HuH-7 (cell line): ENCODE measurements around the gene TREM2.
A peak's percentile ranks its signal among the peaks of the same experiment; 100 is the strongest.
"Not testable (repeated sequence)": the region's sequence is repeated elsewhere in the genome, so short reads cannot be mapped to it uniquely, and the experiment has no call there.

Experiments
- DNase-seq: peaks from one replicate; pipeline ENCODE4 v3.0.0; 2011; ENCODE audit warnings: low spot score

The TREM2 gene

DNA sequence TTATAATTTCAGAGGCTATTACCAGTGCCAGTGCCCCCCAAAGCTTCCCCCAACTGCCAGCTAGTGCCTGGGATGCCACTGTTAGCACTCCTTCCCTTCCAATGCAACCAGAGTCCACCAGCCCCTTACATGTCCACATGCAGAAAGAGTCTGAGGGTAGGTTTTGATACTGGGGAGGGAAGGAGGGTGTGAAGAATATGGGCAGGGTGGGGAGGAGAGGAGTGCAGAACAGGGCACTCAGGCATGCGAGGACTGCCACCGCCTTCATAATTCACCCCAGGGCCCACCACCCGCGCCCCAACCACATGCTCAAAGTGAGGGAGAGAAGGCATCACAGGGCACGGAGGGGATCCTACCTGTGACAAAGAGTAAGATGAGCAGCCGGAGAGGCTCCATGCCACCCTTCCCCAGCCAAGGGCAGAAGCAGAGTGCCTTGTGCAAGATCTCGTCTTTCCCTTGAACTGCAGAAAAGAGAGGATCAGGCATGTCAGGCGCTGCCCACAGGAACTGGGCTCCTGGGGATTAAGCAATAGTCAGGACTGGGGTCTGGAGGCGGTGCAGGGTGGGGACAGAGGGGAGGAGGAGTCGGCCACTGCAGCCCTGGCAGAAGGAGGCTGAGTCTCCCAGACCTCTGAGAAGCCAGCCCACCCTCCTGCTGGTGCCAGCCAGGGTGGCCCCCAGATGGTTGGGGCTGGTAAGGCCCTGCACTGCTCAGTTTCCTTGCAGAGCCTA, at the start of gene TREM2:
Gene TREM2, minus strand, starts transcription at position 430 of the 732 bp plus-strand sequence. Its CDS starts 34 bp downstream, at position 396.
- DNase-seq, result no peak

- DNase-seq, result no peak
Observed at GRCh38 chr6:41209547-41210320, 46.8 kb upstream of the TREM2 start.

GRCh38 chr6:41208439-41209106, 45.7 kb upstream of the TREM2 start:
- DNase-seq, result no peak

DNA sequence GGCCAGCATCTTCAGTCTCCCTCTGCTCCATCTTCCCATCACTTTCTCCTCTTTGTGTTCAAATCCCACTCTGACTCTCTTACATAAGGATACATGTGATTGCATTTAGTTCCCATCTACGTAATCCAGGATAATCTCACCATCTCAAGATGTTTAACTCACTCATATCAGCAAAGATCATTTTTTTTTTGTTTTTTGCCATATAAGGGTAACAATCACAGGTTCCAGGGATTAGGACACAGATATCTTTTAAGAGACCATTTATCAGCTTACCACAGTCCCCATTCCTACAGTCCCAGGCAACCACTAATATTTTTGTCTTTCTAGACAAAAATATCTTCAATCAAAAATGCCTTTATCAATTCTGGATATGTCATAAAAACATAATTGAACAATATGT, 41.2 kb upstream of the TREM2 start:
- no peak for DNase-seq

GRCh38 chr6:41201764-41202173, 38.9 kb upstream of the TREM2 start:
- DNase-seq, result no peak

DNA sequence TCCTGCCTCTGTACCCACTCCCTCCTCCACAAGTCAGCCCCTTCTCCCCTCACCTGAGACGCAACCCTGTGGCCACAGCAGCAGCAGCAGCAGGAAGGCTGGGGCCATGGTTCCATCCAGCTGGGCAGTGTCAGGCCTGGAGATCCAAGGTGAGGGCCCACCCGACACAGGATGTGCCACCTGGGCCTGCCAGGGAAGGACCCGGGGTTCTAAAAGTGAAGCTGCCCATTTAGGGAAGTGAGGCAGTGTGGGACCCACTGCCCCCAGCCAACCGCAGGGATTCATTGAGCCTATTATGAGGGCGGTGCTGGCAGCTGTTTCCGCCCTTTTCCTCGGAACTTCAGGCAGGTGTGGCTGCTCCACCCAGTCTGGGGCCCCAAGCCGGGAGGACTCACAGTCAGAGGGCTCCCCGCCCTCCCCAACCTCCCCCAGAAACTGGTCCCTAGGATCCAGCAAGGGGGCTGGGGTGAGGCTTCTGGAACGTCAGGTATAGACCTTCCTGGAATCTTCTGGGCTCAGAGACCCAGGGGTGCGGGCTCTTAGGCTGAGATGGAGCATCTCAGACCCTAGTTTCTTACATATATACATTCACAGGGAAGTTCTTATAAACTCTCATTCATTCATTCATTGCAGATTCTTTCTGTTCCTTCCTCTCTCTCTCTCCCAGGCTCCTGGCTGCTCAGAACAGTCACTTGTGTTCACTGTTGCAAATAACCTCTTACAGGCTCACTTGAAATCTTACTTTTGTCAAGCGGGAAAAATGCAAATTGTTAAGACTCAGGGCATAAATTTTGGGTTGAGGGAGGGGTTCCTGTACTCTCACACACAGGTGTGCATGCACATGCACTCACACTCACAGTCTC, 38.2 kb upstream of the TREM2 start, which contains the start of gene TREML2:
Gene TREML2, minus strand, starts transcription at position 249 of the 863 bp plus-strand sequence. Its CDS starts 141 bp downstream, at position 108.
- DNase-seq, result no peak

GRCh38 chr6:41200296-41200900, 37.5 kb upstream of the TREM2 start:
- DNase-seq, result no peak

DNA sequence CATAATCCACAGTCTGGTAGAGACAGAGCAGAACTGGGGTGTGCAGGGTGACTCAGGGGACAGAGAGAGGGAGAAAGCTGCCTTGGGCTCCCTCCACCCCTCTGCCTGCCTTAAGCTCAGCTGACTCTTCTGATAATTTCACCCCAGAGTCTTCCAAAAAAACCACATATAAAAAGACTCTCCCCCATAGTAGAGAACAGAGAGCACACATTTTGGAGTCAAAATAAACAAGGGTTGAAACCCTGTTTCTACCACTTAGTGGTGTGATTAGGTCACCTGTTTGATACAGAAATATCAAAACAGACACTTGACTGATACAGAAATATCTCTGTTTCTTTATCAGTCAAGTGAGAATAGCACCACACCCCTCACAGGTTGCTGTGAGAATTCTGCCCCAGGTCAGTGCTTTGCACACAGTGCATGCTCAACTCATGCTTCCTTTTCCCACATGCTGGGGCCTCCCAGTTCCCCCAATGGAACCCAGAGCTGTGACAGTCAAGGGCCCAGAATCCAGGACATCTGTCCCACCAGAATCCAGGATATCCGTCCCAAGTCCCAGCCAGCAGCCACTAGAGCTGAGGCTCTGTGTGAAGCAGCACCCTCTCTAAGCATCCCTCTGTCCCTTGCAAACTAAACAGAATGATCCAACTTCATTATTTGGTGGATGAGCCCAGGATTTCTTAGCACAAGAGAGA, 36.8 kb upstream of the TREM2 start:
- DNase-seq, result no peak

DNA sequence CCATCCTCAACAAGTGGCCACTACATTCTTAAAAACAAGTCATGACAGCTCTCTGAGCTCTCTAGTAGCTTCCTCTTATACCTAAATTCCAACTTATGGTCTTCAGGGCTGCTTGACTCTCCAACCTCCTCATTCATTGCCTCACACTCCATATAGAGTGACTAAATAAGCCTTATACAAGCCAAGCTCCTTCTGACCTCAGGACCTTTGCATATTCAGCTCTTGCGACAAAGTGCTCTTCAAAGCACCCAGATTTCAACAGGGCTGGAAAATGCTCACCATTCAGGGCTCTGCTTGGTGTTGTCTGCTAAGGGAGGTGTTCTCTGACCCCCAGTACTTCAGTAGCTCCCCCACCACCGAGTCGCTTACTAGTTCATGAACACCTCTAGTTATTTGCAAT, 34.3 kb upstream of the TREM2 start:
- no peak for DNase-seq

DNA sequence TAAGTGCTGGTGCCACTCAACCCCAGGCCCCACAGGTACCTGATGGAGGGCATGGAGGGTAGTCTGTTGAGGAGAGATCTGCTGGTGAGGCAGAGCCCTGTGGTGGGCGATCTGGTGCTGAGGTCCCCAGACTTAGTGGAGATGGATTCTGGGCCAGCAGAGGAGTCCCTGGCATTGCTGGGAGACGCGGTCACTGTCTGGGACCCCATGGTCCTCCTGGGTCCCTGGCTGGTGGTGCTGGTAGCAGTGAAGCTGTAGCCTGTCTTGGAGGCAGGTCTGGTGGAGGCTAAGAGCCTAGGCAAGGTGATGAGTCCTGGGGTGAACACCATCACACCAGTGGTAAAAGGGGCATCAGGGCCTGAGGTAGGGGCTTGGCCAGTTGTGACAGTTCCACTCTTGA, 31.5 kb upstream of the TREM2 start:
- DNase-seq, result no peak

DNA sequence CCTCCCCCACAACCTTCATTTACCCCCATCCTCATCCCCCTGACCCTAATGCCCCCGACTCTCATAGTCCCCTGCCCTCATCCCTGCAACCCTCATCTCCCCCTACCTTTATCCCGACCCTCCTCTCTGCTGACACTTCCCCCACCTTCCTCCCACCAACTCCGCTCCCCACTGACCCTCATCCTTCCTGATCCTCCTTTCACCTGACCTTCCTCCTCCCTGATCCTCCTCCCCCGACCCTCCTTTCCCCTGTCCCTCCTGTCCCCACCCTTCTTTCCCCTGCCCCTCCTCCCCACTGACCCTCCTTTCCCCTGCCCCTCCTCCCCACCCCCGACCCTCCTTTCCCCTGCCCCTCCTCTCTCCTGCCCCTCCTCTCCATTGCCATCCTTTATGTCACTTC, 31.0 kb upstream of the TREM2 start:
- no peak for DNase-seq

- DNase-seq, result no peak
Observed at GRCh38 chr6:41193171-41193734, 30.3 kb upstream of the TREM2 start.

- DNase-seq, result peak; percentile 39
Observed at GRCh38 chr6:41191569-41191968, 28.7 kb upstream of the TREM2 start.

DNA sequence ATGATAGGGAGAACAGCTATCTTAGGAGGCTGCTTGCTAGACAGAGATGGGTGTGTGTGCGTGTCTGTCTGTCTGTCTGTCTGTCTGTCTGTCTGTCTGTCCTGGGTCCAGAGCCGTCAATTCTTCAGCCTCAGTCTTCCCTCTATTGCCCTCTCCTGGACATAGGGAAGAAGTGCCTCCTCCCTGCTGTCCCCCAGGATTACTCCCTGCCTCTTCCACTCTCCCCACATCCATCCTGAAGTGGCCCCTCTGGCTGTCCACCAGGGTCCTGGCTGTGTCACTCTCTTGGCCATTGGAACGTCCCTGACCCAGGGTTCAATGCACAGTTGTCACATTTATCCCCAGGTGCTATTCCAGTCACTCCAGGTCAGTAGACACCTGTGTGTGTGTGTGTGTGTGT, 27.9 kb upstream of the TREM2 start:
- no peak for DNase-seq

- no peak for DNase-seq
Observed at GRCh38 chr6:41189967-41190366, 27.1 kb upstream of the TREM2 start.

GRCh38 chr6:41189046-41189445, 26.1 kb upstream of the TREM2 start:
- DNase-seq, result not testable (repeated sequence)

DNA sequence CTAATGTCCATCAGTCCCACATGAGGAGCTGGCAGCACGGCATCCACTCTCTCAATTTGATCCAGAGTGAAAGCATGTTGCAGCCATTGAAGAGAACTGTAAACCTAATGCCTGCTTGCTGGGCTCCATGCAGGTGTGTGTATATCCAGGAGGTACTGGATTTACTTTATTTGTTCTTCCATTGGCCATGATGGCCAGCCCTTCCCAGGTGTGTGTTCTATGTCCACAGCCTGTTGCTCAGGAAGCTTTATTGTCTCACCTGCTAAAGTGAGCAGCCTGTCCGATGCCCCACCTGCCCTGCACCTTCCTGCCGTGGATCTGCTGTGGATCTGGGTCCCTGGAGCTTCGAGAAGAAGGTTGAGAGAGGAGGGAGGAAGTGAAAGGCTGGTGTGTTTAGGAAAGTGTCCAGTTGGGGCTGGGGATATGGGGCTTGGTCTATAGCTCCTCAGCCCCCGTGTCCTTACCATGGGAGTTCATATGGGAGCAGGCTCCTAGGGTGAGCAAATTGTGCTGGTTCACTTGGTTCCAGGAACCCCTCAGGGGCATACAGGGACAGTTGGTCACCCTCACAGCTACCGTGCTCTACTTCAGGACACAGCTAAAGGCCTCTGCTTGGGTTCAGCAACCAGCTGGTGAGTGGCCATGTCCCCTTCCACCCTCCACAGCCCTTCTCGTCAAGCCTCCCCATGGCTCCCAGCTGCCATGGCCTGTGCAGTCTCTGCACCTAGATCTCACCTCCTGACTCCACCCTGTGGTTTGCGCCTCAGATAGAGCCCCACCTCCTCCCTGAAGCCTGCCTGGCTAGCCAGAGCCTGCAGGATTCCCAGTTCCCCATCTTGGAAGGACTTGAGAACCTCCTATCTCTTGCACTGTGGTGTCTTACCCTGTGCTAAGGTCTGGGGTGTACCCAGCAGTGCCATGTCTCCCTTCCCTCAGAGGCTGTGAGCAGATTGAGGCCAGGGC, 25.3 kb upstream of the TREM2 start:
- DNase-seq, result no peak

- no peak for DNase-seq
Observed at GRCh38 chr6:41186031-41186562, 23.2 kb upstream of the TREM2 start.

DNA sequence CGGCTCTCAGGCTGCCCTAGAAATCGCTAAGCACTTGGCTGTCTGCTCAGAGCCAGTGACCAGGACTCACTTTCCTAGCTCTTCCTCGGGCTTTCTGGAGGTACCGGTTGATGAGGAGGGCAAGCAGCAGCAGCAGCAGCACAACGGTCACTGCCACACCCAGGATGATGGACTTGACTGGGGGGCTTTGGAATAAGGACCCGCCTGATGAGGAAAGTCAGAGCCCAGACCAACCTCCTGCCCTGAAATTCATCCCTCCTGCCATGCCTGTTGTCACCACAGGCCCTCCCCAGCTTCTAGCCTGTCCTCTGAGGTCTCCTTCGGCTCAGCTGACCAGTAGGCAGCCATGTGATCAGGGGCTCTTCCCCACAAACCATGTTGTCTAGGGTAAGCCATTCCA, 21.8 kb upstream of the TREM2 start:
- DNase-seq, result no peak
